ENCODE data around the gene RNF11.
"Not testable (repeated sequence)": the region's sequence is repeated elsewhere in the genome, so short reads cannot be mapped to it uniquely, and the experiment has no call there.

RNF11 gene

DNA sequence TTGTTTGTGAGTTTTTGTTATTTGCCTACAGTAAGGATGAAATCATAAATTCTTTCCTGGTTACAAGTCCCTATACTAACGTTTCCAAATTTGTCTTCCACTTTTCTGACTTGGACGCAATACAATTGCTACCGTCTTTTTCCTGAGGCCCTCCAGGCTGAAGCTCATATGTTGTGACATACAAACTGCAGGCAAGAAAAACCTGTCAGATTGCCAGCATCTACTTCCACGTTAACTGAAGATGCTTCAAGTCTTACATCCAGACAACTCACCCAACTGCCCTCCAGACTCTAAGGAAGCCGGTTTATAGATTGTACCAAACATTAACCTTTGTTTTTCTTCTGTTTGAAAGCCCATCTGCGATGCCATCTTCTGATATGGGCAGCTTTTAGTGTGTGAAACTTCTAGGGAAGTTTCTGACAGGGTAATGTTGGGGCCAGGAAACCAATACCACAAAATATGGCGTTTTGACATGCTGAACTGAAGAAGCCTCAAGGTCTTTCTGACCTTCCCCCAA lies 21.4 kb upstream of the RNF11 start:
- Histone ChIP-seq H3K36me3 (no peaks in the 10 kb centered on the region), H3K4me1 (ENCODE audit: control insufficient read depth in 1 of 2, insufficient read depth in 1 of 2, low read depth in 1 of 2, low read length in 1 of 2) (peaks cover 32 to 39% of the 10 kb centered on the region in 2 experiments), H3K27me3 (no peaks in the 10 kb centered on the region), H3K9me3 (no peaks in the 10 kb centered on the region), H3K27ac (peak overlapping the region; percentile 80), H3K4me3 (ENCODE audit: low read depth in 1 of 2, low read length in 1 of 2) (no peak overlapping the region)
- TF ChIP-seq, protein P1, sequence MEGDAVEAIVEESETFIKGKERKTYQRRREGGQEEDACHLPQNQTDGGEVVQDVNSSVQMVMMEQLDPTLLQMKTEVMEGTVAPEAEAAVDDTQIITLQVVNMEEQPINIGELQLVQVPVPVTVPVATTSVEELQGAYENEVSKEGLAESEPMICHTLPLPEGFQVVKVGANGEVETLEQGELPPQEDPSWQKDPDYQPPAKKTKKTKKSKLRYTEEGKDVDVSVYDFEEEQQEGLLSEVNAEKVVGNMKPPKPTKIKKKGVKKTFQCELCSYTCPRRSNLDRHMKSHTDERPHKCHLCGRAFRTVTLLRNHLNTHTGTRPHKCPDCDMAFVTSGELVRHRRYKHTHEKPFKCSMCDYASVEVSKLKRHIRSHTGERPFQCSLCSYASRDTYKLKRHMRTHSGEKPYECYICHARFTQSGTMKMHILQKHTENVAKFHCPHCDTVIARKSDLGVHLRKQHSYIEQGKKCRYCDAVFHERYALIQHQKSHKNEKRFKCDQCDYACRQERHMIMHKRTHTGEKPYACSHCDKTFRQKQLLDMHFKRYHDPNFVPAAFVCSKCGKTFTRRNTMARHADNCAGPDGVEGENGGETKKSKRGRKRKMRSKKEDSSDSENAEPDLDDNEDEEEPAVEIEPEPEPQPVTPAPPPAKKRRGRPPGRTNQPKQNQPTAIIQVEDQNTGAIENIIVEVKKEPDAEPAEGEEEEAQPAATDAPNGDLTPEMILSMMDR (IDR thresholded peaks at IDR 0.05), result no peak

DNA sequence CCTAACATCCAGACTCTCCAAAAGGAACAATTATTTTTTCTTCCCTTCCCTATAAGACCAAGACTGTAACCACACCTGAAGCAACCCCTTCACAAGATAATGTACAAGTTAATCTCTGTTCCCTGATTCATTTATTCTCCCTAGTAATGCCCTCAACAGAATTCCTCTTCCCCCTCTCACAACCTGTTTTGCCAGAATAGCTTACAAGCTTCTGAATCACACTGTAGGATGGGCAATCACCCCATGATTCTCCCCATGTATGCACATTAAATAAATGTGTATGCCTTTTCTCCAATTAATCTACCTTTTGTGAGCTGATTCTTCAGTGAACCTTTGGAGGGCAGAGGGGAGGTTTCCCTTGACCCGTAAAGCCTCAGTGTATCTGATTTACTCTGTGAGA lies 20.9 kb upstream of the RNF11 start:
- Histone ChIP-seq H3K27me3 (no peaks in the 10 kb centered on the region), H3K4me3 (ENCODE audit: low read depth in 1 of 2, low read length in 1 of 2) (no peak overlapping the region), H3K36me3 (no peaks in the 10 kb centered on the region), H3K27ac (peak overlapping the region; percentile 80), H3K4me1 (ENCODE audit: control insufficient read depth in 1 of 2, insufficient read depth in 1 of 2, low read depth in 1 of 2, low read length in 1 of 2) (peaks cover 32 to 39% of the 10 kb centered on the region in 2 experiments), H3K9me3 (no peaks in the 10 kb centered on the region)
- TF ChIP-seq, protein P1 (IDR thresholded peaks at IDR 0.05), result no peak

DNA sequence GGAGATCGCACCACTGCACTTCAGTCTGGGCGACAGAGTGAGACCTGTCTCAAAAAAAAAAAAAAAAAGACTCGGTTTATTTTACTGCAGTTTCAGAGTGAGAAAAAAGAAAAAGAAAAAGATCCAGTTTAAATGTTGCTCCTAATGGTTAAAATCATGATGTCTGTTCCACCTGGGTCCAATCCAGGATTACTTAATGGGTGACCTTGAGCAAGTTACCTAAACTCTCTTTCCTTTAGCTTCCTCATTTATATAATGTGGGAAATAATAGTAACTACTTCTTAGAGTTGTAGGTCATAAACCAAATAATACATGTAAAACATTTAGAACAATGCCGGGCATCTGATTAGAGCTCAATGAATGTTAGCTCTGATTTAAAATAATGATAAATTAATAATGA lies 19.4 kb upstream of the RNF11 start:
- no peaks in the 10 kb centered on the region for H3K9me3 ChIP-seq
- H3K27me3 ChIP-seq, result no peaks in the 10 kb centered on the region
- peaks cover 32 to 39% of the 10 kb centered on the region in 2 experiments for H3K4me1 ChIP-seq (ENCODE audit: control insufficient read depth in 1 of 2, insufficient read depth in 1 of 2, low read depth in 1 of 2, low read length in 1 of 2)
- H3K36me3 ChIP-seq, result no peaks in the 10 kb centered on the region
- TF ChIP-seq, protein P1 (IDR thresholded peaks at IDR 0.05), result no peak
- no peak overlapping the region for H3K27ac ChIP-seq
- no peak overlapping the region for H3K4me3 ChIP-seq (ENCODE audit: low read depth in 1 of 2, low read length in 1 of 2)

DNA sequence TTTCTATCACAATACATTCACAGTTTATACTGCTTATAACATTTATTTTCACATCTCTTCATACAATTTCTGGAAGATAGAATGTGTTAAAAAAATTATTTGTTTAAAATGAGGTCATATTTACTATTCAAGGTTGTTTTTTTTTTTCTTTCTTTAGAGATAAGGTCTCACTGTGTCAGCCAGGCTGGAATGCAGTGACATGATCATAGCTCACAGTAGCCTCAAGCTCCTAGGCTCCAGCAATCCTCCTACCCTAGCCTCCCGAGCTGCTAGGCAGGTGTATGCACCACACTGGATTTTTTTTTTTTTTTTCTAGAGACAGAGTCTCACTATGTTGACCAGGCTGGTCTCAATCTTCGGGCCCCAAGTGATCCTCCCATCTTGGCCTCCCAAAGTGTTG lies 19.0 kb upstream of the RNF11 start:
- TF ChIP-seq, protein P1 (IDR thresholded peaks at IDR 0.05), result no peak
- Histone ChIP-seq H3K9me3 (no peaks in the 10 kb centered on the region), H3K36me3 (no peaks in the 10 kb centered on the region), H3K4me1 (ENCODE audit: control insufficient read depth in 1 of 2, insufficient read depth in 1 of 2, low read depth in 1 of 2, low read length in 1 of 2) (peaks cover 32 to 39% of the 10 kb centered on the region in 2 experiments), H3K27ac (no peak overlapping the region), H3K27me3 (no peaks in the 10 kb centered on the region), H3K4me3 (ENCODE audit: low read depth in 1 of 2, low read length in 1 of 2) (no peak overlapping the region)

DNA sequence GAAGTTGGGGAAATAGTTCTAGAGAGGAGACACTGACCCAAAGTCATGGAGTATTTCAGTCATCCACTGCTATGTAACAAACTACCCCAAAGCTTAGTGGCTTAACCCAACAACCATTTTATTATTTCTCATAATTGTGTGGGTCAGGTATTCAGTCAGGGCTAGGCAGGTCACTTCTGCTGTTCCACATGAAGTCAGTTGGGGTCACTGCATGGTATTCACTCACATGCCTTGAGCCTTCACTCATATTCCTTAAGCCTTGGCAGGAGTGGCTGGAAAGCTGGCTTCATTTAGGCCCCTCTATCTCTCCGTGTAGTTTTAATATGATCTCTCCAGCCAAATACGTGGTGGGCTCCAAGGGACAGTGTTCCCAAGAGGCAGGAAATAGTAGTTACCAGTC lies 17.5 kb upstream of the RNF11 start:
- Histone ChIP-seq H3K4me3 (ENCODE audit: low read depth in 1 of 2, low read length in 1 of 2) (no peak overlapping the region), H3K27ac (no peak overlapping the region)
- TF ChIP-seq, protein P1 (IDR thresholded peaks at IDR 0.05), result no peak

DNA sequence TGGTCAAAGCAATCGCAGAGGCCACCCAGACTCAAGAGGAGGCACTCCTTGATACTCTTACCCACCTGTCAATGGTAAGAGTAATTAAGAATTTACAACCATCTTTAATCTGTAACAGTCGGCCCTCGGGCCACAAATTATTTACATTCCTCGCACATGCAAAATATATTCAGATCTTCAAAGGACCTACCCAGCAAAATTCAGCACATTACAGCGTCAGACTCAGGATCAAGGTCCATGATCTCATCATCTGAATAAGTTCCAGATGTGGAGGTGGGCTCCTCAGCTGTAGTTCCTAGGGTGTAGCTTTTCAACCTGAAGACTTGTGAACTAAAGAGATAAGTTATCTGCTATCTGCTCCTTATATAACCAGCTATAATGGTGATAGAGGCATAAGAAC lies 17.1 kb upstream of the RNF11 start:
- H3K27ac ChIP-seq, result no peak overlapping the region
- no peak overlapping the region for H3K4me3 ChIP-seq (ENCODE audit: low read depth in 1 of 2, low read length in 1 of 2)
- no peaks in the 10 kb centered on the region for H3K27me3 ChIP-seq

More for the DNA sequence above, 17.5 kb upstream of the RNF11 start:
- H3K4me1 ChIP-seq (ENCODE audit: control insufficient read depth in 1 of 2, insufficient read depth in 1 of 2, low read depth in 1 of 2, low read length in 1 of 2), result peaks cover 28 to 29% of the 10 kb centered on the region in 2 experiments
- H3K9me3 ChIP-seq, result no peaks in the 10 kb centered on the region
- no peaks in the 10 kb centered on the region for H3K27me3 ChIP-seq
- no peaks in the 10 kb centered on the region for H3K36me3 ChIP-seq

DNA sequence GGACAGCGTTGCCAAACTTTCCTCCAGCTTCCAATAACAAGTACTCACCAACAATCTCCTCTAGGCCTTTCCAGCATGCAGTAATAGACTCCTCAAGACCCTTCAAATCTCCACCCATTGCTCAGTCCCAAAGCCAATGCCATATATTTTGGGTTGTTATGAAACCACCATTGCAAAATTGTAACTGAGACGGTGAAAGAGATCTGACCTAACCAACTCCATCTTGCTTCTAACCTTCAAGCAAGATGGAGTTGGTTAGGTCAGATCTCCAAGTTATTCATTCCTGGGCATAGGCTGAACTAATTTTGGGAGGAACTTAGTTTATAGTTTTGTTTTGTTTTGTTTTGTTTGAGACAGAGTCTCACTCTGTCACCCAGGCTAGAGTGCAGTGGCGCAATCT lies 14.5 kb upstream of the RNF11 start:
- H3K36me3 ChIP-seq; H3K27ac ChIP-seq; H3K4me1 ChIP-seq (ENCODE audit: control insufficient read depth in 1 of 2, insufficient read depth in 1 of 2, low read depth in 1 of 2, low read length in 1 of 2); H3K27me3 ChIP-seq; H3K4me3 ChIP-seq (ENCODE audit: low read depth in 1 of 2, low read length in 1 of 2); H3K9me3 ChIP-seq: not testable (repeated sequence)

More for the DNA sequence above, 17.1 kb upstream of the RNF11 start:
- H3K9me3 ChIP-seq, result no peaks in the 10 kb centered on the region
- H3K36me3 ChIP-seq, result no peaks in the 10 kb centered on the region
- H3K4me1 ChIP-seq (ENCODE audit: control insufficient read depth in 1 of 2, insufficient read depth in 1 of 2, low read depth in 1 of 2, low read length in 1 of 2), result peaks cover 23 to 25% of the 10 kb centered on the region in 2 experiments
- TF ChIP-seq, protein P1 (IDR thresholded peaks at IDR 0.05), result no peak

Data from neutrophil (primary cell).